ENCODE data around the gene XRCC4.
"Not testable (repeated sequence)": the region's sequence is repeated elsewhere in the genome, so short reads cannot be mapped to it uniquely, and the experiment has no call there.

Gene XRCC4

DNA sequence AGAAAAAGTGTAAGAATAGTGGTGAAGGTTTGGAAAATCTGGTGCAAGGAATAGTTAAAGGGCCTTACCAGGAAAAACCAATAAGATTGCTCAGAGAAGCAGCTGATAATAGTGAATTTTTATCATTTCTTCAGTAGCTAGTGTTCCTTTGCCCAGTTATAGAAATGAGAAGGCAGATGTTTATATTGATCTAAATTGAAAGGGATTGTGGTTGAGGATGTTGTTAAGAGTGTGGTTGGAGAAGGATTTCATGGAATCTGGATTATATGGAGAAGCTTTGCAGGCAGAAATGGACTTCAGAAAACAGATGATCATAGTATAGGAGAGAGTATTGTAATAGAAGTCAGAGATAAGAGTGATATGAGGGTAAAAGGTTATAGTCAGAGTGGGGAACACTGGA is 102.6 kb downstream of the XRCC4 start:
- peak; percentile 28 for DNase-seq (ENCODE audit: low read depth)

DNA sequence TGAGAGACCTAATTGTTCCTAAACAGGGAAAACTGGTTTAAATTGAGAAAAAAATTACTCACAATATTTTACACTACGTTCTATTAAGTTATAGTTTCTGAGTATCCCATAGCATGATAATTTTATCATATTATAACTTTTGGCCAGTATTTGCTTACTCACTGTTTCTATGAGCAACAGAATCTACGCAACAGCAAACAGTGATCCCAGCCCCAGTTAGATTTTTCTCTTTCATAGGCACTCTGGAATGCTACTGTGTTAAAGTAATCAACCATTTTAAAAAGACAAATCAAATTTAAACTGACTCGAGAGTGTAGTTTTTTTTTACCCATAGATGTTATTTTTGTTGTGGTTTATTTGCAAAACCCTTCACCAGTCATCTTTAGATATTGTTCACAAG is 107.2 kb downstream of the XRCC4 start:
- DNase-seq (ENCODE audit: low read depth) = peak; percentile 2

DNA sequence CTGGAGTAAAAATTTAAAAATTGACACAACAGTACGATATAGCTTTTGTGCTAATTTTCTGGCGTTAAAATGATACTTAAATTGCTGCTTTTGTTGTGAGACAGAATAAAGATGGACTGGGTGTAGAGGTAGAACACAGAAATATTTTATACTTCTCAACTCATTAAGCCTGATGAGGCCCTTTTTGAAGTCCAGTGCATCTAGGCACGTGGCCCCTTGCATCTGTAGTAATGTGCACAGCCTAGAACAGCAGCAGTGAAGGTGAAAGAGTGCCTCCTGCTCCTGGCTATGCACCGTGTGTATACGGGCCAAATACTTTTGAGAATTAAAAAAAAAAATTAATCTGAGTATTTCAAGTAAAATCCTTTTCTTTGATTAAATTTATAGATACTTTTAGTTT is 115.6 kb downstream of the XRCC4 start:
- no peak for DNase-seq (ENCODE audit: low read depth)

DNA sequence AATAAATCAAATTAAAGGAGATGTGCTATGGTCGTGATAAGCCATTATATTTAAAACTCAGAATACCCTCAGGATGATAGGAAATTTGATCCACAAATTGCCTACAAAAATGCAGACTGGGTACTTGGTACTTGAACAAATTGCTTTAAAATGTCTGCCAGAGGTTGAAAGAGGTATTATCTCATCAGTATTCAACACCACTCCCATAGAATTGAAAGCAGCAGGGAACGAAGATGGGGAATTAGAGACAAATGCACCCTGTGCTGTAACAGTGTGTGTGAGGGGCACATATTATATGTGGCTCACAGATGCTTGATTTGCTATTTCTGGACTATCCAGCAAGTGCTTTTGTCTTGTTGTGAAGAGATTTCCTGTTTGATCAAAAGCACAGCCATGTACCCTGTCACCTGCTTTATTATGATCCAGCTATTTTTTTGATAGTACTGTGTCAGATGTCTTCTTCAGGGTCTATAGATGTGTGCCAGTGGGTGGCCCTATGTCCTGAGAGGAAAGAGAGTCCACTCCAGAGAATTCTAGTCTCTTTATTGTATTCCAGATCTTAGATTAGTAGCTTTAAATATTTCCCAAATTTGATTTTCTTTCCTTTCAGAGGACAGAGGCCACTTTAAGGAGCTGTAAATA is 120.1 kb downstream of the XRCC4 start:
- no peak for DNase-seq (ENCODE audit: low read depth)

DNA sequence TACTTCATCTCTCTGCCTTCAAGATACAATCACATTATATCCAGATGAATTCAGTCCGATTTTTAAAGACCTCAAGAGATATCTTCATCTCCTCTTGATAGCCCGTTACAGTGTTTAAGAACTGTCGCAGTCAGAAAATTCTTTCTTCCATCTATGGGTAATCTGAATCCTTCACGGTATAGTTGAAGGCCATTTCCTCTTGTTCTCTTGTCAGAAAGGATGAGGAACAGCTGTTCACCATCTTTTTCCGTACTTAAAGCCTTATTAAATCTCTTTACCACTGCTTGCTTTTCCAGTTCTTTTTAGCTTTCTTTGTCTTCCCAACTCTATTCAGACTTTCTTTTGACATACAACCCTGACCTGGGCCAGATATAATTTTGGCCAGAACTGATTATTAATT is 121.8 kb downstream of the XRCC4 start:
- DNase-seq (ENCODE audit: low read depth) = no peak

DNA sequence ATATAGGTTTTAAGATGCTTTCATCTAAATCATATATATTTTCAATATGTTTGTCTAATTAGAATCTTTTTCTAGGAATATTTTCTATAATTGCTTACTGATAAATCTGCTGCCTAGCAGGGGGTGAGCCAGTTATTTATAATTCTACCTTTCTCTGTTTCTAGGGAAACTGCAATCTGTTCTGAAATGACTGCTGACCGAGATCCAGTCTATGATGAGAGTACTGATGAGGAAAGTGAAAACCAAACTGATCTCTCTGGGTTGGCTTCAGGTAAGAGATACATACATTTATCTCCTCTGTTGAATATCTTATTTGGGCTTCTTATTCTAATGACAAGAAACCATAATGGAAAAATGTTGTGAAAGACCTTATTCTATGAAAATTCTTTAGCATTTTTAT is 127.3 kb downstream of the XRCC4 start:
- no peak for DNase-seq (ENCODE audit: low read depth)

DNA sequence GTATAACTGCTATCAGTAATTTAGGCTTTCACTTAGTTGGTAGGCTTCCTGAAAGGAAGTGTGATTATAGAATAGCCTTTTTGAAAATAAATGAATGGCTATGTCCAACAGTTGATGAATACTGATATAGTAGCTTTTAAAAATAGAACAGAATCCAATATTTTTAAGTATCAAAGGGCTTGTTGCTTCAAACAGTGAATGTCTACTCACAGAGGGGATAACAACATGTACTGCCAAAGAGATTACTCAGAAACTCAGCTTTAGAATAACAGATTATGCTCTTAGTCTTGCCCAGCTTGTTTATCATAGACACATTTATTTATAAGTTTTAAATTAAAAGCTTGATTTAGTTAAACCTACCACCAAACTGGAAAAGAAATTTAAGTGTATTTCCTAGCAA is 132.6 kb downstream of the XRCC4 start:
- no peak for DNase-seq (ENCODE audit: low read depth)

DNA sequence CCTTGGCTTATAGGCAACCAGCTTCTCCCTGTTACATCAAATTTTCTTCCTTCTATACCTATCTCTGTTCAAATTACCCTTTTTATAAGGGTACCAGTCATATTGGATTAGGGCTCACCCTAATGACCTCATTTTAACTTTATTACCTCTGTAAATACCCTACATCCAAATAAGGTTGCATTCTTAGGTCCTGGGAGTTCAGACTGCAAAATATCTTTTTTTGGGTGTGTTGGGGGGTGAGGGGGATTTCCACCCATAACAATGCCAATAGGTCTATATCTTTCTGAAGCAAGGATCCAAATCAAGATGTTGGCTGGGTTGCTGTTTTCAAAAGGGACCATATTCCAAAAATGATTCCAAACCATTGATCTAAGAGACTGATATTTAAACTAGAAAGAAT is 141.7 kb downstream of the XRCC4 start:
- DNase-seq (ENCODE audit: low read depth) = no peak

DNA sequence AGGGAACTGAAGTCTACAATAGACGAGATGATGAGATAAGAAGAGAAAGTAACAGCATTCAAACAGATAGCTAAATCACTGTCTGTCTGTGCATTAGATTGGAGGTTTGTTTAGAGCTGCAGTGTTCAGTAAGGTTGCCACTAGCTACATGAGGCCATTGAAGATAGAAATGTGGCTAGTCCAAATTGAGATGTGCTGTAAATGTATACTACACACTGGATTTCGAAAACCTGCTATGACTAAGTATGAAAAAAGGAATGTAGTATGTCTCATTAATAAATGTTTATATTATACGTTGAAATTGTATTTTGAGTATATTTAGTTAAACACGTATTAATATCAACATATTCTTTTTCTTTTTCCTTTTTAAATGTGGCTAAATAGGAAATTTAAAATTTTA is 142.1 kb downstream of the XRCC4 start:
- no peak for DNase-seq (ENCODE audit: low read depth)

DNA sequence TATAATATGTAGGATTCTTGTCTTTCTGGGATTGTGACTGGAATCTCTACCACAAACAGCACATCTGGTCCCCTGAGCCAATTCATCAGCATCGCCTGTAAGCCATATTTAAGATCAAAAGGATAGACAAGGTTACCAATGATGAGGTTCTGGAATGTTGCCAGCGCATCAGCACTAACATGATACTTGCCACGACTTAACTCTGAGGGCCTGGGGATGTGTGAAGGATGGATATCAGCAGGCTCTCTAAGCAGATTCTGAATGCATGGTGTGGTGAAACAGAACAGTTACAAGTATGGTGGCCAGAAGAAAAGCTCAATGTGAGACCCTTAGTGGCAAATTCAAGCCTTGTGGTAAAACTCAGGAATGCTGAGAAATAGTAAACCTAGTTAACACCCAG is 143.0 kb downstream of the XRCC4 start:
- DNase-seq (ENCODE audit: low read depth) = no peak

DNA sequence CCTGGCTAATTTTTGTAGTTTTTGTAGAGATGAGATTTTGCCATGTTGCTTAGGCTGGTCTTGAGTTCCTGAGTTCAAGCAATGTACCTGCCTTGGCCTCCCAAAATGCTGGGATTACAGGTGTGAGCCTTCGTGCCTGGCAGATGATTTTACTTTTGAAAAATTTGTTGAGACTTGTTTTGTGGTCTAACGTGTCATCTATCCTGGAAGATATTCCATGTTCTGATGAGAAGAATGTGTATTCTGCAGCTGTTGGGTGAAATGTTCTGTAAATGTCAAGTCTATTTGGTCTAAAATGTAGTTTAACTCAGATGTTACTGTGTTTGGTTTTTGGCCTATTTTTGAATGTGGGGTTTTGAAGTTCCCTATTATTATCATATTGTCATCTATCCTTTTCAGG is 145.6 kb downstream of the XRCC4 start:
- DNase-seq (ENCODE audit: low read depth) = no peak

DNA sequence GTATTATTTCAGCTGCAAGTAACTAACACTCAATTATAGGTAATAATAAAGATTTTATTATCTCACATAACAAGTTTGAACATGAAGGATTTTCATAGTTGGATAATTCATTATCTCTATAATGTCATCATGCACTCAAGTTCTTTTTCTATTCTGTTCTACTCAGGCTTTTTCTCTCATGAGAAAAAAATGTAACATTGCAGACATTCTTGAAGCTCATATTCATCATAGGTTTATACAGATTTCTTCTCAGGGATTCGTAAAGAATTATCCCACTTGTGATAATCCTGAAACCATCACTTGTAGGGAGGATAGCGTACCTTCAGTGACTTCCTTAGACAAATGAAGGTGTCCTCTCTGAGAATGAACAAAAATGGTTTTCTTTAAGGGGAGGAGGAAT is 150.3 kb downstream of the XRCC4 start:
- DNase-seq (ENCODE audit: low read depth) = no peak

DNA sequence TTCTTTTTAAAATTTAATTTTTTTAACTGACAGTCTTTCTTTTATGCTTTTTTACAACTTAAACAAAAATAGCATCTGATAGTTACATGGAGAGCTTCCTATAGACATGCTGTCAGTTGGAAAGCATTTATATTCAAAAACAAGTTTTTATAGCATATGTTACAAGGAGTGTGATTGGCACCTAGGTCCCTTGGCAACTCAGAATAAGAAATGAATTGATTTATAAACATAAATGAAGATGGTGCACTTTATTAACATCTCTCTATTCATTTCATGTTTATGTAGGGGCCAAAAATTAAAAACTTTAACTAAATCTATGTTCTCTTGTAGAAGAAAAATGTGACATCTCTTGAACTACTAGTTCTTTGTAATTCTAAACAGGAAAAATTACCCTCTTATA is 153.2 kb downstream of the XRCC4 start:
- no peak for DNase-seq (ENCODE audit: low read depth)

DNA sequence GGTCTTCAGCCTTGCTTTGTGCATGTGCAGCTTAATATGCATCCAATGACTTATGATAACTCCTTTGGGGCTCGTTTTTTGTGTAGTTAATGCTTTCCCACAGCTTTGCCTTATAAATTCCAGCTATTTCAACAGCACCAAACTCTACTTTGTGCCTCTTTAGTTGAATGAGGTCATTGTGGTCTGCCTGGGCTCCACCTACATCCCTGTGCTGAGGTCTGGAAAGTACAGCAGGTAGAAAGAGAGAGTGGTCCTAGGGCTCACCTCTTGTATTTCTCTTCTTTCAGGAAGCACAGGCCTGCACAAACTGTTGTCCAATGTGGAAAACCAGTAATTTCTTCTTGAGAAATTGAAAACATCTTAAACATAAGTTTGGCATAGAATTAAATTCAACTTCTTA is 167.2 kb downstream of the XRCC4 start:
- DNase-seq (ENCODE audit: low read depth) = no peak

DNA sequence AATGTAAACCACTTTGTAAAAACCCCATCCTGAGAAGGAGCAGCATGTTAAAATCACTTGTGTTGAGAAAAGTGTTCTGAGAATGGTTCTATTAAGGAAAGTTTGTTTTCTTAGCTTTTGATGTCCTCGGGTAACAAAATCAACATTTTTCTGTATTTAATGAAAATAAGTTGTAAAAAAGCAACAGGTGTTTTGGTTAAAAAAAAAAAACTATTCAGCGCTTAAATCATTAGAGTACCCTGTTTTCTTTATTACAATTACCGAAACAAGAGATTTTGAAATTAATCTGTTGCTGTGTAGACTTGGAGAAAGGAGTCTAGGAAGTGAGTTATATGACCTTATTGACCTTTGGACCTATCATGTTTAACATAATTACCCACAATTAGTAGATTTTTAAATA is 167.7 kb downstream of the XRCC4 start:
- no peak for DNase-seq (ENCODE audit: low read depth)

DNA sequence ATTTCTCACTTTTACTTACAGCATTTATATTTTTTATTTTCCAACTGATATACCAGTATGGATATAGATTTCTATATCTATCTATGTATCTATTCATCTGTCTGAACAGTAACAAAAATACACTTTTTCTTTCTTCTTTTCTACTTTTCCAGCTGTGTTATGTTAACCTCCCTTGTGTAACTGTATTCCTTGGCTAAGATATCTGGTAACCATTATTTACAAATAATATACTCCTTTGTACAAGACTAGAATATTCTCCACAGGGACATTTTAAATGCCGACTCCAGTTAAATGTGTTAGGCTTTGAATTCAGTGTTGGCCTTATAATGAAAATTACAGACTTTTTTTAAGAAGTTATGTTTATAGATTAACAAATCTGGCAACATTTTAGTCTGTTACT is 168.7 kb downstream of the XRCC4 start:
- no peak for DNase-seq (ENCODE audit: low read depth)

DNA sequence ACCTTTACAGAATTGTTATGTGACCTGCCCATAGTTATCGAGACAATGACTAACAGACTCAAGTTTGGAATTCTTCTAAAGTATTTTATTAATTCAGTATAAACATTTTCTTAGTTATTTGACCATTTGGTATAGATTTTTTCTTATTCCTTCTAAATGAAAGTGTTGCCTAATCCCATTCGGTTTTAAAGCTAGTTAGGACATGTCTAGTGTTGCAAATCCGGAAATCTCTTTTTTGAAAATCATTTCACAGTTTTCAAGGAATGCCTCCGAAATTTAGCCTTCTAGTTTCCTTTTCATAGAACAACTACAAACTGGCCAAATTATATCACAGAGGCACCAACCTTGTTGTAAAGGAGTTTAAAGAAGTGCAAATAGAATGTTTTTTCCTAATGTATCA is 171.8 kb downstream of the XRCC4 start:
- DNase-seq (ENCODE audit: low read depth) = no peak

DNA sequence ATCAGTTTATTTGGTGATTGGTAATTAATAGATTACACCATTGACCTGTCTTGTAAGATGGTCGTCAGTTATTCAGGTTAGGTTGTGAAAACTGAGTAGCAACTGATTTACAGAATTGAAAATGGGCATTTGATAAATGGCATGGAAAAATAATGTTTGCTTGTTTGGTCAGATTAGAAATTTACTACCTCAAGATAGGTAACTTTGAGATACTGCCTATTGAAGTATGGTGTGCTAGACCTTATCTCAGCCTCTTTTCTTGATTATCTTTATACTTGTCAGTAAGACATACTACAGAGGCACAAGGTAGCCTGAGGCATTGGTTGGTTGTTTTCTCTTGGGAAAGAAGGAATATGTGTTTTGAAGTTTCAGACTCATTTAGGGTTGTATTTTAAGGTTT is 174.5 kb downstream of the XRCC4 start:
- no peak for DNase-seq (ENCODE audit: low read depth)

DNA sequence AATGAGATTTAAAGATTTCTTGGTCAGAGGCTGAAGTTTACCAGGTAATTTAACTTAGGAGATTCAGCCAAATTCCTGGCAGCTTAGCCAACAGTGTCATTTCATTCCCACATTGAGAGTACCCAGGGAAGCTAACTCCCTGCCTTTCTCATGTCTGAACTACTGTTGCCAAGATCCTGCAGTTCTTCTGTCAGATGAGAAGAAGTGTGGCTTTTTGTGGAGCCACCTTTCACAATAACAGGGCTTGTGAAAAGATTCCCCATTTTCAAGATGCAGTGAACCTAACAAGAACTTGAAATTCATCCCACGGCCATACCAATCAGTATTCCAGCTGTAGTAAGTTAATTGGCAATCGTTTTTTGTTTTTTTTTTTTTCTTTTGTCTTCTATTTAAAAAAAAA is 176.4 kb downstream of the XRCC4 start:
- DNase-seq (ENCODE audit: low read depth) = no peak

DNA sequence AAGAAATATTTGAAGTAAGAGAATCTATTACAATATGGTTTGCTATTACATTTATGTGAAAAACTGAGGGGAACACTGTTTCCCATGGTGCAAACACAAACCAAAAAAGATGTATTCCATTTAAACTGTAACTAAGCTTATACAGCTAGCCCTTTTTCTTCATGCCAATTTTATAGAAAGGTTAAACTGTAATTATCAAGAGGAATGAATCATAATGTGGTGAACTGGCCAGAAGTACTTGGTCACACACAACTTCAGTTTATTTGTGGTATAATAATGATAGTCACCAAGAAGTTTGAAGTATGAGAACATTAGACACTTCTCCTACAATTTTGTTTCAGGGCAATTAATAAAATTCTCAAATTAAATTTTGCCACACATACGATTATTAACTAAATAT is 177.9 kb downstream of the XRCC4 start:
- DNase-seq (ENCODE audit: low read depth) = peak; percentile 6

DNA sequence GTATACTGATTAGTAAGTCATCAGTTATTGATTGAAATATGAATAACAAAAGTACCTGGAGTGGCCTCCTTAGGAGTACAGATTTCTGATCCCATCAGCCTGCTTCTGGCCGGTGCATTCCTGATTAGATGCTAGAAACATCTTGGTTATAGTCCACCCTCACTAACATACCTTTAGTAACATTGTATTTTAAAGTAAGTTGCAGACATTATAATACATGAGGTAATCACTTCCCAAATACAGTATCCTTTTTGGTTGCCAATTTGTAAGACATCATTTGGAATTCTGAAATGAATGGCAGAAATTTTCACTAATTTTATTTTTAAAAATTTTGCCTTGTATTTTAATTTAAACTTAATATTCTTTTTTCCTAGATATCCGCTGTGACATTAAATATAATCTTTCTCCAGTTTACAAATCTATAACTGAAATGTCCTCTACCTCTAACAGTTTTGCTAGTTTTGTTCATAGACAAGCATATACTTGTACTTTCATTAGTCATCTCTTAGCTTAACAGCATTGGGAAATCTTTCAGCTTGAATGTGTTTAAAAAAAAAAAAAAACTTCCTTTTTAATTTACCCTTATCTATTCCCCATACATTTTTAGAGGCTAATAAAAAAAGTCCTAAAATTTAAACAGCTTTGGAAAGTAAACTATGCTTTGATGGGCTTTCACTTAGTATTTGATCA is 178.9 kb downstream of the XRCC4 start:
- DNase-seq (ENCODE audit: low read depth) = no peak

DNA sequence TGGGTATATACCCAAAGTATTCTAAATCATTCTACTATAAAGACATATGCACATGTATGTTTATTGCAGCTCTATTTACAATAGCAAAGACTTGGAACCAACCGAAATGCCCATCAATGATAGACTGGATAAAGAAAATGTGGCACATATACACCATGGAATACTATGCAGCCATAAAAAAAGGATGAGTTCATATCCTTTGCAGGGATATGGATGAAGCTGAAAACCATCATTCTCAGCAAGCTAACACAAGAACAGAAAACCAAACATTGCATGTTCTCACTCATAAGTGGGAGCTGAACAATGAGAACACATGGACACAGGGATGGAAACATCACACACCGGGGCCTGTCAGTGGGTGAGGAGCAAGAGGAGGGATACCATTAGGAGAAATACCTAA is 180.3 kb downstream of the XRCC4 start:
- not testable (repeated sequence) for DNase-seq (ENCODE audit: low read depth)

DNA sequence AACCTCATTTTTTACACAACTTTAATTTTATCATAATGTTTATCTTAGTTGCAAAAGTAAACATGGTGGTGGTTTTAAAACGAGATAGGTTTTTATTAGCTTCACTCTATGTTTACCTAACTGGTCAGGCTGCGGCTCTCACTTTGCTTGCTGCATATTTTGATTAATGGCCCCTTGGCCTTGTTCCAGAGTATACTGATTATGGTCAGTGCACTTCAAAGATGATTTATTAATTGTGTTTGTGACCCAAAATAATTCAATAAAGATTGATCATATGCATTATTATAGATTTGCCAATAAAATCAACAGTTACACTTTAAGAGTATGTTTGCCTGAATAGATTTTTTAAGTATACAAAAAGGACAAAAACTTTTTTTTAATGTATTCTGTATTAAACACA is 188.0 kb downstream of the XRCC4 start:
- no peak for DNase-seq (ENCODE audit: low read depth)

DNA sequence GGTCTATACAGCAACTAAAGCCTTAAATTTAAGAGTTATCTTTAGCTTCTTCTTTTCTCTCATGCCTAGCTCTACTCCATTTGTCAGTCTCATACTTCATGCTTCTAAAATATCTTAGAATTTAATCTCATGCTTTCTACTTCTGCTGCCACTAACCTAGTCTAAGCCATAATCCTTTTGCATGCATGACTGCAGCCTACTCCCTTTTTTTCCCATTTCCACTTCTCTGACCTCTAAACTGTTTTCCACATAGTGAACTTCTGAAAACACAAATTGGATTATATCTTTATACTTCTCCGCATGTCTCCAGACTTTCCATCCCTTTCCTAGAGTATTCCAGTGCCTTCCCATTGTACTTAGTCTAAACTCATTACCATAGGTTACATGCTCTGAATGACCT is 193.0 kb downstream of the XRCC4 start:
- DNase-seq (ENCODE audit: low read depth) = no peak
